Frontal cortex (tissue), 4 donors: ENCODE data around the gene ESRRB. TPM values are rescaled to one million over a fixed set of nuclear protein-coding genes. Genes with fewer than 3 reads are reported as not detected.
"Not testable (repeated sequence)": the region's sequence is repeated elsewhere in the genome, so short reads cannot be mapped to it uniquely, and the experiment has no call there.

Experiments used
- DNase-seq, 2 donors: peaks; one replicate each; pipeline ENCODE4 v3.0.0; 2012; ENCODE audit warnings: low spot score in 2 of 2
- FAIRE-seq: peaks from 2 replicates; lab custom pipeline; 2012; peaks lifted over from hg19 to GRCh38; lab: Jason Lieb, UNC
- total RNA-seq: library from RNA; depleted of rRNA; stranded (reverse); fragments of >200 nt; gene quantifications from one replicate; pipeline ENCODE4 v1.2.3, GENCODE V29; 2014
- donor health status: control.
- donor health status: control.
- donor health status: control.

The ESRRB gene
- total RNA-seq, 1 donor from 2014 or later = under 0.01 TPM

GRCh38 chr14:76518366-76518765 is 142.4 kb downstream of the ESRRB start:
- FAIRE-seq = no peak
- DNase-seq = no peak

DNA sequence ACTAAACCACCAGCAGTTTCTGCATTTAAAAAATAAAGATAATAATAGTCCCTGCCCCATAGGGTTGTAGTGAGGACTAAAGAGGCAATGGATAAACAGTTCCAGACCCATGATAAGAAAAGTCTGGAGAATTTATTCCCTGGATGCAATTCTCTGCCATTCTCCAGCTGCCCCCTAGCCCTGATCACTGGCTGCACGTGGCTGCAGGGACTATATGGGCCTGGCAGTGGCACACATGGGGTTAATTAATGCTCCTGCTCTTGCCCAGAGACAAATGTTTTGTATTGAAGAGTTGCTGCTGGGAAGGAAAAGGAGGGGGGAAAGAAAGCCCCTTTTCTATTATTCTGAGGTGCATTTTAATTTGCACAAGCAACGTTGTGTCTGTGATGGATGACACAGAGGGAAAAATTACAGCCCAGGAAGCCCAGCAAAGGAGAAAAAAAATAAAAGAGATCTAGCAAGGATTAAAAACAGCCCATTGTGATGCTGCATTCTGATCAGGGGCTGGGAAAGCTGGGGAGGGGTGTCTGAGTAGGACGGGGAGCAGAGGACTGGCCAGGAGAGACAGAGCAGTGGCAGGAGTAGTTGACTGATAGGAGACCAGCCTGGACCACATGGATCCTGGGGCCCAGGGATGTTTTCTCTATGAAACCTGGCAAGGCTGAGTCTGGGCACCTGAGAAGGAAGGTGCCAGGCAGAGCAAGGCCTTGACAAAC is 149.3 kb downstream of the ESRRB start:
- DNase-seq (no peak), FAIRE-seq (no peak)

GRCh38 chr14:76531085-76531484 is 155.1 kb downstream of the ESRRB start:
- no peak for FAIRE-seq
- DNase-seq = no peak

- FAIRE-seq = no peak
- DNase-seq = no peak
Observed at GRCh38 chr14:76531821-76532318, 155.9 kb downstream of the ESRRB start.

DNA sequence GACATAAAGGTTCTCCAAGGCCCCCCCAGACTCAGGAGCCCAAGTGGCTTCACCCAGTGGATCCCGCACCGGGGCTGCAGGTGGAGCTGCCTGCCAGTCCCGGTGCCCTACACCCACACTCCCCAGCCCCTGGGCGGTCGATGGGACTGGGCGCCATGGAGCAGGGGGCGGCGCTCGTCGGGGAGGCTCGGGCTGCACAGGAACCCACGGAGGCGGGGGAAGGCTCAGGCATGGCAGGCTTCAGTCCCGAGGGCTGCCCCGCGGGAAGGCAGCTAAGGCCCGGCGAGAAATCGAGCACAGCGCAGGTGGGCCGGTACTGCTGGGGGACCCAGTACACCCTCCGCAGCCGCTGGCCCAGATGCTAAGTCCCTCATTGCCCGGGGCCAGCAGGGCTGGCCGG is 160.7 kb downstream of the ESRRB start:
- not testable (repeated sequence) for FAIRE-seq, DNase-seq

DNA sequence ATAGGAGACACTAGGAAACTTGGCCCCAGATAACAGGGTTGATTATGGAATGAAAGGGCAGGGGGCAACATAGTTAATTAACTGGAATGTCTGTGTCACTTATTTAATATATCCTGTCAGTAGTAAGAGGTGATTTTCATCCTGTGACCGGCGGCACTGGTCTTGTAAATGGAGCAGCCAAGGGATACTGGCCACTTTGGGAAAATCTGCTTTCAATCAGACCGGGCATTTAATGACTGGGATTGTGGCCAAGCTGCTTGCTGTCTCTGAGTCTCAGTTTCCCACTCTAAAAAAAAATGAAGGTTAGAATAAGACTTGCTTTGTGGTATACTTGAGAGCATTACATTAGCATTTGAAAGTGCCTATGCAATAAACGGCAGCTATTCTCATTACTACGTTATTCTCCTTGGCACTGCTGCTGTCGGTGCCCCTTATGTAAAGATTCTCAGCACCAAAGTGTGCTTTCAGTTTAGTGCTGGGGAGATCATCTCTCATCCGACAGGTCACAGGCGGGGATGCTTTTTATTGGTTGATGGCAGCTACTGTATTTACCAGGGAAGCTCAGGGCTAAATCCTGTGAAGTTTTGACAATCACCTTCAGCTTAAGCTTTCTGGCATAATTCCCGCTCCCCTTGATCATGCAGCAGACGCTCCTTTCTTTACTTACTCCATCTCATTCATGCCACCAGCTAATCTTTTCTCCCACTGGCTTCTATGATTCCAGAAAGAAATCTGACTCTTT is 162.1 kb downstream of the ESRRB start:
- DNase-seq = no peak
- no peak for FAIRE-seq

DNA sequence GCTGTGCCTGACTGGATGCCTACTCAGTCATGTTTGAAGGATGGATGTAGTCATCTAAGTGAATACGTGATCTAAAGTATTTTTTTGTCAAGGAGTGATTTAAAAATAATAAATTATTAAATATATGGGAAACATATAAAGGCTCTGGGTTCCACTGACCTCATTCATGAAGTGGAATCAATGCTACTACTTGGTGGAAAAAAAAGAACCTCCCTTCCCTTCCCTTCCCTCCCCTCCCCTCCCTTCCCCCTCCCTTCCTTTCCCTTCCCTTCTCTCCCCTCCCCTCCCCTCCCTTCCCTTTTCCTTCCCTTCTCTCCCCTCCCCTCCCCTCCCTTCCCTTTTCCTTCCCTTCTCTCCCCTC is 162.7 kb downstream of the ESRRB start:
- no peak for DNase-seq
- no peak for FAIRE-seq

DNA sequence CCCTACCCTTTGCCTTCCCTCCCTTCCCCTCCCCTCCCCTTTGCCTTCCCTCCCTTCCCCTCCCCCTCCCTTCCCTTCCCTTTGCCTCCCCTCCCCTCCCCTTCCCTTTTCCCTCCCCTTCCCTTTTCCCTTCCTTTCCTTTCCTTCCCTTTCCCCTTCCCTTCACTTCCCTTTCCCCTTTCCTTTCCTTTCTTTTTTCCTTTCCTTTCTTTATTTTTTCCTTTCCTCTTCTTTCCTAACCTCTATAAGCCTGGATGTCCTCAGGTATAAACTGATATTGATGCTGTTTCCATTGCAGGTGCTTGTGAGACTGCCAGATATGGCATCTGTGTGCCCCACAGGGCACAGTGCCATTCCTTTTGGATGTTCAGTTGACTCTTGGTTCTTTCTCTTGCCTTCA is 163.2 kb downstream of the ESRRB start:
- FAIRE-seq (no peak), DNase-seq (no peak)

DNA sequence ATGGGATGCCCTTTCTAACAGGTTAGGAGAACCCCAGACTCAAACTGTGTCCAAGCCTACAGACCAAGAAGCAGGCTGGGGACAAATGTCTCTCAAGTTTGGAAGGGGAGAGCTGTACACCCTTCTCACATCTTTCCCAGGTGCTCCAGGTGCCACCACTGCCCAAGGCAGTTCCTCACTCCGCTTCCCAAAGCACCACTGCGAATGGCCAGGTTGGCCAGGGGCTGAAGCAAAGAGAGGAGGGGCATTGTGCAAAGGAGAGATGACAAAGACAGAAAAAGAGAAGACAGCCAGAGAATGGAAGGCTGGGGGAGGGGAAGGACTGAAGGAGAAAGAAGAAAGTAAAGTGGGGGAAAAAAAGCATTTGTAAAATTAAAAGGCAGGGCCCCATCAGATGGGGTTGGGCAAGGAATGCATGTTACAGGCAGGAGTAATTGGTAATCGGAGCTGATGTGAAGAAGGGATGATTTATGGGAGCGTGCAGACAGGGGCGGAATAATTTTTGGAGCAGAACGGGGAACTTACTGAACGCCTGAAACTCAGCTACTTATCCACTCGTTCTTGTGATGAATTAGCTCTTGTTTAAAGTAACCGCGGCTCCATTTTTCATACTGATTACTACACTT is 165.8 kb downstream of the ESRRB start:
- DNase-seq = no peak
- no peak for FAIRE-seq

- FAIRE-seq (no peak), DNase-seq (no peak)
Observed at GRCh38 chr14:76546426-76547221, 170.7 kb downstream of the ESRRB start.

DNA sequence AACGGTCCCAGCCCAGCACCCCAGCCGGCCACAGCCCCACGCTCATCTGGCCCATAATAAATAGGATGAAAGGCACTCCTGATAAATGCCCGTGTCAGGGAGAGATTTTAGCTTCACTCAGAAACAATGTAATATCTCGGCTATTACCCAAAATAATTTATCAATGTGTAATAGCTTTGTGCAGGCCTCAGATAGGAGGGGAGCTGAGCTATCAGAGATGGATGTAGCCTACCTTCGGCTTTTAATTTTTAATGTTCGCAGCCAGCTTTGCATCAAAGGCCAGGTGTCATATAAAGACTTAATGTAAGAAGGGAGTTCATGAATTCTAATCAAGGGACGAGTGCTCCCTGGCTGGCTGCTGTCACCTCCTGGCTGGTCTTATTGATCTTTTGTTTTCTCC is 171.9 kb downstream of the ESRRB start:
- FAIRE-seq (no peak), DNase-seq (no peak)

- no peak for FAIRE-seq
Observed at GRCh38 chr14:76550534-76550933, 174.6 kb downstream of the ESRRB start.

DNA sequence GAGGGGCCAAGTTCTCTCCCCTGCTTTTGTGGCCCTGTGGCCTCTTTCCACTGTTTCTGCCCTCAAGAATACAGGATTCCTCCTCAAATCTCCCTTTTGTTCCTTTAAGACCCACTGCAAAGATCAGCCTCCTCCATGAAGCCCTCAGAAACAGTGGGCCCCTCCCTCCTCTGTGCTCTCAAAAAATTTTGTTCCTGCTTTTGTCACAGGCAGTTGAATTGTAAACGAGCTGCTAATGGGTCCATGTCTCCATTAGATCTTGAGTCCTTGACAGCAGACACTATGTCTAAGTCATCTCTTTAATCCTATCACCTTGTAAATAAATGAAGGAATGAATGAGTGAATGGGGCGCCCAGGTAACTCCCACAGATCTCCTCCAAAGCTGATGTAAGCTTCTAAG is 175.2 kb downstream of the ESRRB start:
- FAIRE-seq (no peak), DNase-seq (no peak)

More at GRCh38 chr14:76550534-76550933, 174.6 kb downstream of the ESRRB start:
- DNase-seq = no peak

Other genes starting within 250 kb of the ESRRB start
- gene GPATCH2L, start 224.2 kb upstream of the ESRRB start, total RNA-seq = 83.2 TPM